ENCODE data around the gene HNRNPH1. TPM values are rescaled to one million over a fixed set of nuclear protein-coding genes. Genes with fewer than 3 reads are reported as not detected.

The HNRNPH1 gene
- total and polyA plus RNA-seq, 2 of the 13 experiments (the other 11 are each of a cell fraction or from before 2014, with no cell fraction given) = 382 to 1,064 TPM

- Histone ChIP-seq H3K4me3 (replicated peaks in 1 of 3; ENCODE audit: insufficient read depth in 1 of 3, low read depth in 2 of 3, low read length in 3 of 3) (peak overlapping the region; percentile 62 to 88 (median 84)), H3K79me2 (ENCODE audit: insufficient read depth, low read length) (peaks cover 48% of the 10 kb centered on the region), H3K4me2 (ENCODE audit: low read depth, low read length) (peak overlapping the region; percentile 86), H3K27me3 (ENCODE audit: control insufficient read depth in 1 of 2, insufficient read depth in 2 of 2, low read length in 2 of 2) (no peaks in the 10 kb centered on the region; a peak in 1 of 5 replicates), H3K4me1 (ENCODE audit: insufficient read depth, low read length) (peaks cover 42% of the 10 kb centered on the region), H3K9ac (ENCODE audit: insufficient read depth, low read depth, low read length) (peak overlapping the region; percentile 98), H3K27ac (ENCODE audit: extremely low read length, insufficient read depth, low read length) (peak overlapping the region; percentile 97), H4K20me1 (ENCODE audit: insufficient read depth, low read length) (peaks cover 41% of the 10 kb centered on the region), H3K9me3 (ENCODE audit: low read length) (no peaks in the 10 kb centered on the region), H3K36me3 (replicated peaks in 1 of 2; ENCODE audit: control insufficient read depth in 1 of 2, insufficient read depth in 2 of 2, low read length in 2 of 2) (peaks cover 6 to 28% of the 10 kb centered on the region in 2 experiments), H2AFZ (ENCODE audit: low read length) (no peak overlapping the region)
- no peak for FAIRE-seq
- 0% methylated on average over 16 of the region's 68 CpGs for WGBS (ENCODE audit: low lambda C conversion rate)
- in situ Hi-C loops (cut with HindIII; ENCODE audit: extremely low pct_ligation_motif_present, low pct_unique_long_range_greater_than_20kb) = no loop called here
- CTCF ChIA-PET (ENCODE audit: low intra/inter-chr PET ratio, low total read pairs) = no interaction called here
- ATAC-seq = peak; percentile 72
- peak; percentile 45 for DNase-seq (ENCODE audit: low spot score)
- POLR2A ChIA-PET = interaction anchor here (0.6 to 3.7 kb wide), 43 partner anchors 9 to 1620 kb away, joined by 3 to 102 read pairs (median 6); partner anchors contain the start of genes CANX, CBY3, MAML1 and RACK1
- intact Hi-C loops (cut with micrococcal nuclease; ENCODE audit: unreplicated experiment) = loop anchor here (5.0 kb wide), 1 partner anchor 73 kb away; the partner anchor contains the start of gene CANX
- BruUV-seq (replicated peaks) = TSS peak; percentile 96
- peak; percentile 85; the same call in 1 of the 2 replicates for TF ChIP-seq THAP7 (CRISPR knock-in tag; IDR thresholded peaks at IDR 0.05)
- 0 out of 2 replicates have a peak, but pooled peaks have one; percentile 47 for TF ChIP-seq ZNF136 (CRISPR knock-in tag; IDR thresholded peaks at IDR 0.05; ENCODE audit: low read depth)
- no peak; the same call in 1 of the 2 replicates for TF ChIP-seq ZSCAN21 (CRISPR knock-in tag; IDR thresholded peaks at IDR 0.05; ENCODE audit: borderline replicate concordance)
- TF ChIP-seq SATB2 (CRISPR knock-in tag; IDR thresholded peaks at IDR 0.05) = 0 out of 2 replicates have a peak, but pooled peaks have one; percentile 65
- TF ChIP-seq NCOA5 (CRISPR knock-in tag; IDR thresholded peaks at IDR 0.05) = no peak
- no peak for TF ChIP-seq ZNF800 (CRISPR knock-in tag; IDR thresholded peaks at IDR 0.05)
- peak; percentile 53; the same call in 1 of the 2 replicates for TF ChIP-seq ZNF230 (CRISPR knock-in tag; IDR thresholded peaks at IDR 0.05)
- TF ChIP-seq MEF2D (CRISPR knock-in tag; IDR thresholded peaks at IDR 0.05) = peak; percentile 9; the same call in 1 of the 2 replicates
- 0 out of 2 replicates have a peak, but pooled peaks have one; percentile 14 for TF ChIP-seq ARNT2 (CRISPR knock-in tag; IDR thresholded peaks at IDR 0.05; ENCODE audit: low read depth)
- TF ChIP-seq NFYB (CRISPR knock-in tag; IDR thresholded peaks at IDR 0.05) = 0 out of 2 replicates have a peak, but pooled peaks have one; percentile 6
- TF ChIP-seq KDM2A (CRISPR knock-in tag; IDR thresholded peaks at IDR 0.05; ENCODE audit: borderline replicate concordance, low read depth) = peak; percentile 78
- no peak; the same call in 1 of the 2 replicates for TF ChIP-seq ZNF549 (CRISPR knock-in tag; IDR thresholded peaks at IDR 0.05)
- TF ChIP-seq JUN (CRISPR knock-in tag; IDR thresholded peaks at IDR 0.05) = peak; percentile 35; the same call in 1 of the 2 replicates
- peak; percentile 78; the same call in 1 of the 2 replicates for TF ChIP-seq ZNF430 (CRISPR knock-in tag; IDR thresholded peaks at IDR 0.05)
- TF ChIP-seq ZNF720 (CRISPR knock-in tag; IDR thresholded peaks at IDR 0.05) = no peak
- peak; percentile 94; the same call in 1 of the 2 replicates for TF ChIP-seq ZNF33B (CRISPR knock-in tag; IDR thresholded peaks at IDR 0.05)
- TF ChIP-seq ZFP36L1 (CRISPR knock-in tag; IDR thresholded peaks at IDR 0.05) = peak; percentile 23; the same call in 1 of the 2 replicates
- no peak; the same call in 1 of the 2 replicates for TF ChIP-seq ATF7 (IDR thresholded peaks at IDR 0.05)
- 0 out of 2 replicates have a peak, but pooled peaks have one; percentile 67 for TF ChIP-seq ATF7 (CRISPR knock-in tag; IDR thresholded peaks at IDR 0.05)
- peak; percentile 64; the same call in 1 of the 2 replicates for TF ChIP-seq ETV6 (CRISPR knock-in tag; conservative IDR thresholded peaks at IDR 0.05)
Measured at GRCh38 chr5:179623906-179624741, 653 bp upstream of the HNRNPH1 start.

All from HepG2 (cell line).